DMS 273 treated with DMSO at 0.1 percent for 48 hours (cell line): Measurements from ENCODE around the gene RNF141.

Source experiments
- DNase-seq: peaks from one replicate; lab custom pipeline; 2025; lab: John Stamatoyannopoulos, UW

RNF141 gene

DNA sequence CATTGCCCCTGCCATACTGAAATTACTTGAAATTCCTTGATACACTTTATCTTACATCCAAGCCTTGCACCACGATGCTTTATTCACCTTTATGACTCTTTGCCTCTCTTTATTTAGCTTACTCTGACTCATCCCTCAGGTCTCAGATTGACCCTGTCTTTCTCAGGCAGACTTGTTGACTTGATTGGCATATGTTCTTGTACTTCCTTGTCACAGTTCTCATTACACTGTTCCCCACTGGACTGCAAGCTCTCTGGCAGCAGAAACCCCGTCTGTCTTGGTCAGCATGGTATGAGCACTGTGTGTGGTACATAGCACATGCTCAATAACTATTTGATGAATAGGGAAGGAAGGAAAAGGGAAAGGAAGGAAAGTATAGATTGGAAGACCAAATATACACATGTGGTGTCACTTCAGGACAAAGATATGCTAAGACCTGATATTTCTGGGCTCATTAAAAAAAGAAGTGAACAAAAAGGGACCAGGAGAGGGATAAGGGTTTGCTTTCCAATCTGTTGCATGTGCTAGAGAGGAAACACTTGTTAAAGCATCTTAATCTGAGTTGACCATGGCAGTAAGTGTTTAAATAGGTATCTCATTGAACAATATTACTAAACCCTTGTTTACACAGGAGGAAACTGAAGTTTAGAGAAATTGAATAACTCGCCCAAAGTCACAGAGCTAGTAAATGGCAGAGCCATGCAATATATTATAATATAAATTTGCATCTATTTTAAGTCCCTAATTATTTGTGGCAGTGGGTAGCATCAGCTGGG, 20.2 kb upstream of the RNF141 start:
- DNase-seq: no peak

DNA sequence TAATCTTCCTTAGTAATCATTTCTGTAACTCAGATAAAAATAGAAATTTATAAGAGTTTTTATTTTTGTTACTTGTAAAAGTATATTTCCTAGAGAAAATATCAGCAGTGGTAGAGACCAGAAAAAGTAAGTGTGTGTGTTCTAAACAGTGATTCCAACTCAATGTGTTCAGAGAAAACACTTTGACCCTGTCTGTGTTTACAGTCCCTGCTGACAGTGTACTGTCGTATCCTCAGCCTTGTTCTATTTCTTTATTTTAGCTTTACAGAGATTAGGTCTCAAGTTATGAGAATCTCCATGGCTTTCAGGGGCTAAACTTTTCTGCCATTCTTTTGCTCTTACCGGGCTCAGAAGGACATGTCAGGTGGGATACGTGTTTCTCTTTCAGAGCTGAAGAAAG, 17.3 kb upstream of the RNF141 start:
- no peak for DNase-seq

DNA sequence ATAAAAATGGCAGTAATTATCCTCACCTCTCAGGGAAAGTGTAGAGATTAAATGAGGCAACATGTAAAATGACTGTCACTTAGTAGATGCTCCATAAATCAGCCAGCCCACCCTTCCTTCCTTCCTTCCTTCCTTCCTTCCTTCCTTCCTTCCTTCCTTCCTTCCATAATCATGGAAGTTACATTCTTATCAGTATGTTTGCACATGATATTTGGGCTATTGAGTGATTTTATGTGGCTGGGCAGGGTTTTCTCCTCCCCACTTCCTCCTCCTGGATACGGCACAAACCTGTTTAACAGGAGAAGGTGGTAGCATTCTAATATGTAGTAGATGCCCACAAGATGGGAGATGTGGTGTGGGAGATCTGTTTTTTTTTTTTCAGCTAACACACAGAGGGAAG, 15.6 kb upstream of the RNF141 start:
- no peak for DNase-seq

DNA sequence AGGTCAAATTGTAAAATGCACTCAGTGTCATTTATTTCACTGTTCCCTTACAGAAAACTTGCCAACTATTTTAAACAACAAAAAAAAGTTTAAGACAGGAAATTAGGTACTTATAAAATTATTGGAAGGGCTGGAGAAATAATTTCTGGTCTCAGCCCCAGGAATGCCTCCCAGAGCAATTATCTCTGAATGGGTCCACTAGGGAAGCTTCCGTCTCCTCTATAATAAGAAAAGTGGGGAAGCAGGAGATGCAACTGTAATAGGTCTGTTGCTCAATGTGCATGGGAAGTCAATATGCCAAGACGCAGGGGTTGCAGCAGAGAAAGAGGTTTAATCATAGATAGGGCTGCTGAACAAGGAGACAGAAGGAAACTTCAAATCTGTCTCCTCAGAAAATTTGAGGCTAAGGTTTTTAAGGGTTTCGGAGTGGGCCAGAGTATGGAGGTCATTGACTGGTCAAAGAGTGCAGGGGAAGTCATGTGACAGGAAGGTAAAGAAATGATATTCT, 10.9 kb upstream of the RNF141 start:
- no peak for DNase-seq

DNA sequence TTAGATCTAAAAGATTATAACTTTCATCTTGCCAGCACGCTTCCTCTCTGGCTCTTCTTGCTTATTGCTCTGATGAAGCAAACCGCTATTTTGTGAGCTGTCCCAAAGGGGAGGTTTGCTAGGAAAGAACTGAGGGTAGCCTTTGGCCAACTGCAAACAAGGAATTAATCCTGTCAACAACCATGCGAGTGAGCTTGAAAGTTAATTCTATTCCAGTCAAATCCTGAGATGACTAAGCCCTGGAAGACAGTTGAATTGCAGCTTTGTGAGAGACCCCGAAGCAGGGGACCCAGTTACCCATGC, 10.3 kb upstream of the RNF141 start:
- DNase-seq: no peak

DNA sequence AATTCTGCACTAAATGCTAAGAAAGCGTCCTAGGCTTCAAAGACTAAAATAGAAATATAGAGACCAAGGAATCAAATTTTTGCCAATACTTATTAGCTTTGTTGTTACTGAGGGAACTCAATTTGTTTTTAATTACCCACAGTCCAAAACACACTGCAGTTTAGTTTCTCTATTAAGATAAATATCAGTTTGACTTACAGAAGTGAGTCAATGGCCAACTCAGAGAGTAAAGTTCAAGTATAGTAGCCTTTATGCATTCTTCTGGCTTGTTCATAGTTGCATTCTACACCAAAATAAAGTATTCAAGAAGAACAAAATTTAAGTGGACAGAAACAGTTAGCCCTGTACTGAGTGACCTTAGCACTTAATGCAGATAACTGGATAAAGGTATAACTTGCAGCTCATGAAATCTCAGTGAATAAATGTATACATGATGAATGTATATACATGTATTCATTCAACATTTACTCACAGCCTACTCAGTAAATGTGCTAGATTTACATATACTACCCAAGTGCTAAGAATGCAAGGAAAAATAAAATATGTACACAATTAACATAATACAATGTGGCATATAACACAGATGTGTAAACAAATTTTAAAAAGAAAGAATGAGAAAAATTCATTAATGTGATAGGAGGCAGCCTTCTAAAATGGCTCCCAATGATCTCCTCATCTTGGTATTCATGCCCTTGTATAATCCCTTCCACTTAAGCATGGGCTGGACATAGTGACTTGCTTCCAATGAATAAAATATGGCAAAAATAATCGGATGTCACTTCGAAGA, 9.7 kb upstream of the RNF141 start:
- DNase-seq: no peak

DNA sequence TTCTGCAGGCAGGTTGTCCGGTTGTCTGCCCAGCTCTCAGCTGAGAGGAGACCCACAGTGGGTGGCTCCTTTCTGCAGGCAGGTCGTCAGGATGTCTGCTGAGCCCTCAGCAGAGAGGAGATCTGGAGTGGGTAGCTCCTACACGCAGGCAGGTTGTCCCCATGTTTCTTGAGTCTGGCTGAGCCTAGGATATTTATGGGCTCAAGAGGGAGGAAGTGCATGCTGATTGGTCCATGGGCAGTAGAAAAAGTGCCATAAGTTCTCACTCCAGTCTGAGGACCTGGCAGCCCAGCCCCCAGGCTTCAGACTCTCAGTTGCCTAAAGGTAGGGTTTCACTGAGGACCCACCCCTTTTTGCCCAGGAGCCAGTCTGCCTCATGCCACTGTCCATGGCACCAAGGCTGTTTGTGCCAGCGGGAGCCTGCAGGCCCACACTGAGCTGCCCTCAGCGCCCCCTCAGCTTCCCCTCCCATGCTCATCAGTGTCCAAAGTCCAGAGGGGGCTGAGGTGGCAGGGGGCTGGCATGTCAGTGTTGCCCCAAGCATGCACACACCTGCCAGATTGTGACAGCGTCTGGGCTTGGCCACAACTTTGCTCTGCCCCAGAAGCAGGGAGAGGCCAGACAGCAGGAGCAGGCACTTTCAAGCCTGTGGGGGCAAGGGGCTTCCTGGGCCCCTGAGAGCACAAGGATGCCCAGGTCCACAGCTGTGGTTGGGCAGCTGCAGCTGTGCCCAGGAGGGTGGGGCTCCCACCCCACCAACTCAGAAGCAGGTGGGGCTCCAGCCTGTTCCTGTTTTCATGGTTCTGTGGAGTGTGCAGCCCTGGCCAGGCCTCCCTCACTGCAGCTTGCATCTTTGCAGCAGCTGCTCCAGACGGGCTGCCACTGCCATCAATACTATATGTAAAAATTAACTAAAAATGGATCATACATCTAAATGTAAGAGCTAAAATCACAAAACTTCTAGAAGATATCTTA, 3.8 kb upstream of the RNF141 start:
- no peak for DNase-seq

DNA sequence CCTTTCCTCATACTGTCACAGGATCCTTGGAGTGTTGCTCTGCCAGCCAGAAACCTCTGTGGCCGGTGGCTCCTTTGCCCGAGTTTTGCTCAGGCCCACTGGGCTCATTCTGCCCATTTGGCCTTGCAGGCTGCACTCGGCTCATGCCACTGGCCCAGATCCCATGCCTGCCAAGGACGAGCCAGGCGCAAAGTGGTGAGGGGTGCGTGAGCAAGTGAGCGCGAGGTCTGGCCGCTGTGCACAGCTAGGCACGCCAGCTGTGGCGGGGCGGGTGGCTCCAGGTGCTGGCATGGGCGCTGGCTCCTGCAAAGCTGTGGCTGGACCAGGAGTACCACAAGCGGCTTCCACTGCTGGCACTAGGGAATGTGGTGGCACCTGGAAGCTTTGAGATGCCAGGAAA, 2.8 kb upstream of the RNF141 start:
- DNase-seq: no peak

DNA sequence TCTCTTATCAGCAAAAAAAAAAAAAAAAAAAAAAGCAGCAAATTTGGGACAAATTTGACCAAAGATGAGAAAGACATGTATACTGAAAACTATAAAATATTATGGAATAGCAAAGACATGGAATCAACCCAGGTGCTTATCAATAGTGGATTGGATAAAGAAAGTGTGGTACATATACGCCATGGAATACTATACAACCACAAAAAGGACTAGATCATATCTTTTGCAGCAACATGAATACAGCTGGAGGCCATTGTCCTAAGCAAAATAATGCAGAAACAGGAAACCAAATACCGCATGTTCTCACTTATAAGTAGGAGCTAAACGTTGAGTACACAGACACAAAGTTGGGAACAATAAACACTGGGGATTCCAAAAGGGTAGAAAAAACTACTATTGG, 1.8 kb upstream of the RNF141 start:
- DNase-seq: no peak

DNA sequence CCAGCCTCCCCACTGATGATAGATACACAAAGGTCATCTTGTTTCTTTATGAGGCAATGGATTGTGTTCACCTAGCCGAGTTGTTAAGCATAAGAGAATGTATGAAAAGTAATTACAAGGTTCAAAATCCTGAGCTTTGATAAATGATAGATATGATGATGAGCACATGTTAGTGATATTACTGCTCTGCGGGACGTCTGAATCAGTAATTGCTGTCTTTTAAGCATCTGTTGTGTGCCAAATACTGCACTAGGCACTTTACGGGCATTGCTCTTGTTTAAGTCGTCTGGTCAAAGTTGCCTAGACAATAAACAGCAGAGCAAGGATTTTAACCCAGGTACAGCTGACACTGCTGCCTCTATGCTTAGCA, 559 bp upstream of the RNF141 start:
- DNase-seq: no peak

DNA sequence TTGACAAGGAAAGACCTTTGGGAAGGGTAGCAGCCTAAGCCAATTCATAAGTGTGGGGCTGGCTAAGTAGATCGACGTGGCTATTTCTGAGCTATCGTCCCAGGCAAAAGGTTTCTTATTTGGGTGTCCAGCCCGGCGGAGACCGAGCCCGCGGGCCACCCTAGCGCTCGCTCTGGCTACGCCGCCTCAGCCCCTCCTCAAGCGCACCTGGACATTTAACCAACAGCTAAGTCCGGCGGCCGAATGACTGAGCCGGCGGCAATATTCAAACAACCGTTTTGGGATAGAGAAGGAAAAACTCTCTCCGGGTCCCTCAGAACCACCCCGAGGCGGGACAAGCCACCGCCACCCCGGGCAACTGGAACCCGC, 457 bp downstream of the RNF141 start:
- peak; percentile 1 for DNase-seq

DNA sequence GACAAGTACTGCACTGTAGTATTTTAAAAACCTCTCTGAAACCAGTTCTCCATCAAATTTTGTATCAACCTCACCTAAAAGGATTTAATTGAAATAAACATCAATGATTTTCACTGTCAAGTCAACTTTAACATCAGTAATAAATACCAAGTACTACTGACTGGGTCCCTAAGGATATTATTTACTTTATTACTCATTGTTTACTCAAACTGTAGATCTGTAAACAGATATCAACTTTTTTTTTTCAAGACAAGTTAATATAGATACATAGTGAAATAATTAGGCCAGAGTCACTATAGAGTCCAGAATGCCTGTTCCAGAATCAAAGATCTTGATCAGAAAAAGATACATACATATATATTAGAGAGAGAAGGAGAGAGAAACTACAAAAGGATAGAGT, 1.6 kb downstream of the RNF141 start:
- no peak for DNase-seq

DNA sequence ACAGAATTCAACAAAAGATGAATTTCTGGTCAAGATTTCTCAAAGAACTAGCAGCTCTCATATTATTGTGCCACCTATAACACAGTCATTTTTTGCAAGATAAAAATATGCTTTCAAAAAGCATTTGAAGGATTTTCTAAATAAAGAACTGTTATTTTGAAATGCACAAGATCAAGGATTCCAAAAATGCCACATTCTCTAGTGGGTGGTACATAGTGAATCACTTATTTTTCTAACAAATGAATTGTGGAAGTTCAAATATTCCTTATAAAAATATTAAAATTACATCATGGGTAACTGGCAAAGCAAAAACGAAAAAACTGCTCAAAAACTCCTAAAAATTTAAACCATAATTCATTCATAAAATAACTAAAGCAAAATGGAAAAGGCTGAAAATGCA, 2.1 kb downstream of the RNF141 start:
- no peak for DNase-seq

DNA sequence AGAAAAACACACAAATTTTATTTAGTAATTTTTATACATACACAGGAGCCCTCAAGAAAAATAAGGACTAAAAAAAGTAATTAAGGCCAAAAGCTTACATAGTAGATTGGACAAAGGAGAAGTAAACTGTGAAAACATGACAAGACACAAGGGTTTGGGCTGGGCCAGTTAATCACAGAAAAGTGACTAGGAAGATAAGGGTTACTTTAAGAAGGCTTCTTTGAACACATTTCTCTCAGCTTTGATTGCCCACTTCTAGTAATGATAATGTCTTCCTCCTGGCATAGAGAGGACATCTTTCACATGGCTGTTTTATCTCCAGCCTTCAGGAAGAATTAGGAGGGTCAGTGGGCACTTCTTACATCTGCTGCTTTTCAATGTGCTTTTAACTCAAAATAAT, 3.4 kb downstream of the RNF141 start:
- no peak for DNase-seq

DNA sequence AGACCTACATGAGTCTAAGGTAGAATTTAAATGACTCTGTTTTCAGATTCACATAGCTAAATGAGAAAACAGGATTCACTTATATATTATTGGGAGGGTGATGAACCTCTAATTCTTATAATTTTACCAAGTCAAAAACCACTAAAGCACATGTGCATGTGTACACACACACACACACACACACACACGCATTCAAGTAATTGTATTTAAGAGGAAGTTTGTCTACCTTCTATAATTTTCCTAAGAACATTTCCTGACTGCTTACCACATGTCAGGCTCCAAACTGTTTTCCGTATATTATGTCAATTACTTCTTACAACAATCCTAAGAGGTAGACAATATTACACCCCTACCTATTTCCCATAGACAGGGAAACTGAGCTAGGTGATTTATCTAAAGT, 6.7 kb downstream of the RNF141 start:
- no peak for DNase-seq

DNA sequence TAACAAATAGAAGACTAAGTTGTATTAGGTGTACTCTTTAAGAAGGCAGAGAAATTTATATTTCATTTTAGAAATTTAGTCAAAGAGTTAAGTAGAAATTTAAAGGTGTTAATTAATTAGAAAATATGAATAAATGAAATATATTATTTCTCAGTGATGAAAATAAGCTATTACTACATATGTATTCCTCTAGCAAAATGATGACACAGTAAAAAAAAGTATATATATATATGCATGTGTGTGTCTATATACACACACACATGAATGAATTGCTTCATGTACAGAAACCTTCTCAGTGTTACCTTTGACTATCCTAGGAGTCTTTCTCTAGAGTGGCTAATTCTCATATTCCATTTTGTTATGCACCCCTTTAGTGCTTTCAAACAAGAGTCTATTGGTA, 7.7 kb downstream of the RNF141 start:
- no peak for DNase-seq

DNA sequence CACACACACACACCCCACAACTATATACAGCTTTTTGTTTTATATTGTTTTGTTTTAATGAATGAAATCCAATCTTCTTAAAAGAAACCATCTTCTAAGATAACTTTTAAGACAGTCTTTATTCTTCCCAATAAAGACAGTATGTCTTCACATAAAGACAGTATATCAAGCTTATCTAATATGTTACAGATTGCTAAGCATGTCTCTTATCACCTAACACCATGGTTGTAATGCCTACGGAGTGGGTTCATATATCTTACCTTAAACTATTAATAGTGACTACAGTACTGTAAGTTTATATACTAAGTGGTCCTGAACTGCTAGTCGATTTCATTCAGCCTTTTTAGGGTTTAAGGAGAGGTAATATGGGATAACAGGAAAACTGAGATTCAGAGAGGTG, 8.5 kb downstream of the RNF141 start:
- no peak for DNase-seq

DNA sequence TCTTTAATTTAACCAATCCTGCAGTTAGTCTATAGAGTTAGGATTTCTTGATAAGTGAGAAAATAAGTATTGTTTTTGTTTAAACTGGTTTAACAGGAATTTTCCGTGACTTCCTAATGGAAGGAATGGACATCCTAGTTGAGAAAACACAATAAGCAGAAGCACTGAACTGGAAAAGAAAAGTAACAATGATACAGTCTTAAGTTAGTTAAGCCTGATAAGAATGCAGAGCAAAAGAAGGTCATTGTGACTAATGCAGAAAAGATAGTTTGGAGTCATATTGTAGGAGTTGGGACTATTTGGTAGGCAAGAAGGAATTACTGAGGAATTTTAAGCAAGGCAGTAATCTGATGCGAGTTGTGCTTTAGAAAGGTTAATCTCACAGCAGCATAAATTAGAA, 11.7 kb downstream of the RNF141 start:
- no peak for DNase-seq

DNA sequence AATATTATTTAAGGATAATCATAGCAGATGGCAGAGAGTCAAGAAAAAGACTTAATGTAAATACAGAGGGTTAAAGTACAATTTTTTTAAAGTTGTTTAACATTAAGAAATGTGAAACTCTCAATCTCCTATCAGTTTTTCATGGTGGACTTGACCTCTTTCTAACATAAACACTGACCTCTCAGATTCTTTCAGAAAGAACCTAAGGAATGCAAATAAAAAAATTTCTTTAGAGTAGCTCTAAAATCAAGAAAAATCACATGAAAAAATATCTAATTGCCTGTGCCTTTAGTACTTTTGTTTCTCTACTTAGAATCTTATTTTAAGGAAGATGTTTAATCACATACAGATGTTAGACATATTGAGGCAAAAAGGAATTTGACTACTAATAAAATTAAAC, 12.9 kb downstream of the RNF141 start:
- no peak for DNase-seq

DNA sequence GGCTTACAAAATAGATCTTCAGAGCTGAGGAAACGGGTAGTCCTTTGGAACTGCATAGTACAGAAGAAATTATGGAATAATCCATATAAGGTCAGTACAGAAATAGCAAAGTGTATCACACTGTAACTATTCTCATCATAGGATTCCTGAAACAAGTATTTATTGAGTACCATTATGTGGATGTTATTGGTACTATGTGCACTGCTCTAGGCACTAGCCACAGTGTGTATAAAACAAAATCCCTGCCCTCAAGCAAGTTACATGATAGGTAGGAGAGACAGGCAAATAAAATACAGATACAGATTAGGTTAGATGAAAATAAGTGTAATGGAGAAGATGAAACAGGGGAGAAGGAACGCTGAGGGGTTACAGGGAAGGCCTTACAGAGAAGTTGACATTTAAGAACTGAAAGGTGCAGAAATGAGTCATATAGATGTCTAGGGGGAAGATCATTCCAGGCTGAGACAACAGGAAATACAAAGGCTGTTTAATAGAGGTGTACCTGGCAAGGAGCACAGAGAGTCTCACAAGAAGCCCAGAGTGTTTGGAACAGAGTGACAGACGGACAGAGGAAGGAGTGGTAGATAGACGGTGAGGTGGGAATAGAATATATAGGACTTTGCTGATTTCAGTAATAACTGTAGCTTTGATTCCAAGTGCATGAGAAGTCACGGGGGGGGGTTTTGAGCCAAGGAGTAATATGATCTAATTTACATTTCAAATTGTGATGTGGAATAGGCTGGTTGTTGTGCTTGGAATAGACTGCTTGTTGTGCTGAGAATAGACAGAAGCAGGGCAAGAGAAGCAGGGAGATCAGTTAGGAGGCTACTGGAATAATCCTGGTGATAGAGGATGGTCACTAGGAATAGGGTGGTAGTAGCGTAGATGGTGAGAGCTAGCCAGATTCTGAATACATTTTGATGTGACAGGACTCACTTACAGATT, 13.7 kb downstream of the RNF141 start:
- no peak for DNase-seq

DNA sequence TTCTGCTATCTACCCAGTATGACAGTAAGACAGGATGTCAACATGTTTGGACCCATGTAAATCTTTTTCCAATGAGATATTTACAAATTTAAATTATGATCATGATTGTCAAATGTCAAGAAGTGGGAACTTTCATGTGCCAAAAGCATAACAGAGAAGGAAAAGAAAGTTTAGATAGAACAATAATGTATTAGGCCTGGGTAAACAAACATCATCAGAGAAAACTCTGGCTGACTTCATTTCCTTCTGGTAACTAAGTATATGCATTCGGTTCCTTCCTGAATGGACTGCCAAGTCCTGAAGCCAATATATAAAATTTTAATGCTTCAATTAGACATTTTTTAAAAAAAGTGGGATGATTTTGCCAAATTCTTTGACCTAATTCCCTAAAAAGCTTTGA, 16.5 kb downstream of the RNF141 start:
- no peak for DNase-seq

DNA sequence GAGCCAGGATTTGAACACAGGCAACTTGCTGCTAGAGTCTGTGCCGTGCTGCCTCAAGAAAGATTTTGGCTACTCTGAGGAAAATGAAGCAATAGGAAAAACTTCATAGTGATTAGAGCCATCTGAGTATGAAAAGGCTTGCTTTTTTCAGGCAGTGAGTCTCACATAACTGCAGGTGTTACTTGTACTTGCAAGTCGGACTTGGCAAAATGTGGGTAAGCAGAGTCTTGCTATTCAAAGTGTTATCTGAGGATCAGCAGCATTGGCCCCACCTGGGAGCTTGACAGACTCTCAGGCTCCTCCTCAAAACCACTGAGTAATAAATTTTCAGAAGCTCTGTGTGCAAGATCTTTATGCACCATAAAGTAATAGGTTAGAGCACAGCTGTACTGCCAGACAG, 18.1 kb downstream of the RNF141 start:
- DNase-seq: no peak
